Lower lobe of right lung (tissue), 2 donors: ENCODE measurements around the gene ENO1. TPM values are rescaled to one million over a fixed set of nuclear protein-coding genes. Genes with fewer than 3 reads are reported as not detected.

ENCODE experiments used
- ATAC-seq, 2 donors: fragments of 200-7000 bp; cut with Tn5 transposase; one replicate each; pipeline ENCODE4 v1.9.1; 2020 to 2022; ENCODE audit warnings: mild to moderate bottlenecking in 2 of 2, moderate library complexity in 2 of 2
- DNase-seq: peaks from one replicate; pipeline ENCODE4 v3.0.0-alpha.2; 2020
- H3K27ac ChIP-seq: fragments of 200-600 bp; one replicate; pipeline ENCODE4 v1.8.0; 2022
- H3K27me3 ChIP-seq: fragments of 200-600 bp; one replicate; pipeline ENCODE4 v1.8.0; 2022; ENCODE audit warnings: low read depth
- H3K36me3 ChIP-seq: fragments of 200-600 bp; one replicate; pipeline ENCODE4 v1.8.0; 2022; ENCODE audit warnings: mild to moderate bottlenecking
- H3K4me1 ChIP-seq: fragments of 200-600 bp; one replicate; pipeline ENCODE4 v1.8.0; 2022
- H3K4me3 ChIP-seq: fragments of 200-600 bp; one replicate; pipeline ENCODE4 v1.8.0; 2022; ENCODE audit warnings: mild to moderate bottlenecking
- H3K9me3 ChIP-seq: fragments of 200-600 bp; one replicate; pipeline ENCODE4 v1.8.0; 2022
- intact Hi-C: fragments of 100-400 bp; cut with DNase I; formaldehyde crosslinking; loops from one replicate; pipeline ENCODE4 v1.11.0; 2022
- total RNA-seq: library from RNA; stranded (reverse); fragmentation: NEBNext Ultra II Directional; extraction: Animal tissue kit (Norgen Biotek cat#: 25700); gene quantifications from one replicate; pipeline ENCODE4 v1.2.1, GENCODE V29; 2021
- TF ChIP-seq, protein P1 (sequence below): fragments of 200-600 bp; IDR thresholded peaks from one replicate; pipeline ENCODE4 v1.8.0; 2022; ENCODE audit warnings: antibody characterized with exemption, mild to moderate bottlenecking
- donor health status: DM: no; HTN: yes; CAD: no; lungs with severe emphysema.

ENO1 gene
- total RNA-seq, 1 donor from 2014 or later, result 580 TPM

DNA sequence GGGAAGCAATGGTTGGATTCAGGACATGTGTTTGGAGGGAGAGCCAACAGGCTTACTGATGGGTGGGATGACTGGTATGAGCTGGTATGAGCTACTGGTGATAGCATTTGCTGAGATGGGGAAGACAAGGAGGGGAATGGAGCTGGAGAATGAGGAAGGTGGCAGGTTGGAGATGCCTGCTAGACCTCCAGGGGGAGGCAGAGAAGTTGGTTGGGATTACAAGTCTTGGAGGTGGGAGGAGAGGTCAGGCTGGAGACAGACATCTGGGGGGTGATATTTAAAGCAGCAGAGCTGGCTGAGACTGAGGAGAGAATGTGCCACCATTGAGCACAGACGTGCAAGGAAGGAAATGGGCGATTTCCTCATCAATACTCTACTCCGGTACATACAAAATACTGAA, 31.8 kb upstream of the ENO1 start:
- intact Hi-C loops, result loop anchor here (10.0 kb wide), 1 partner anchor 74 kb away; no protein-coding TSS in a partner anchor
- Histone ChIP-seq H3K27me3 (no peaks in the 10 kb centered on the region), H3K9me3 (no peaks in the 10 kb centered on the region), H3K4me1 (no peaks in the 10 kb centered on the region), H3K36me3 (no peaks in the 10 kb centered on the region), H3K27ac (no peak overlapping the region), H3K4me3 (no peak overlapping the region)
- ATAC-seq, result no peak
- no peak for DNase-seq
- TF ChIP-seq, protein P1, sequence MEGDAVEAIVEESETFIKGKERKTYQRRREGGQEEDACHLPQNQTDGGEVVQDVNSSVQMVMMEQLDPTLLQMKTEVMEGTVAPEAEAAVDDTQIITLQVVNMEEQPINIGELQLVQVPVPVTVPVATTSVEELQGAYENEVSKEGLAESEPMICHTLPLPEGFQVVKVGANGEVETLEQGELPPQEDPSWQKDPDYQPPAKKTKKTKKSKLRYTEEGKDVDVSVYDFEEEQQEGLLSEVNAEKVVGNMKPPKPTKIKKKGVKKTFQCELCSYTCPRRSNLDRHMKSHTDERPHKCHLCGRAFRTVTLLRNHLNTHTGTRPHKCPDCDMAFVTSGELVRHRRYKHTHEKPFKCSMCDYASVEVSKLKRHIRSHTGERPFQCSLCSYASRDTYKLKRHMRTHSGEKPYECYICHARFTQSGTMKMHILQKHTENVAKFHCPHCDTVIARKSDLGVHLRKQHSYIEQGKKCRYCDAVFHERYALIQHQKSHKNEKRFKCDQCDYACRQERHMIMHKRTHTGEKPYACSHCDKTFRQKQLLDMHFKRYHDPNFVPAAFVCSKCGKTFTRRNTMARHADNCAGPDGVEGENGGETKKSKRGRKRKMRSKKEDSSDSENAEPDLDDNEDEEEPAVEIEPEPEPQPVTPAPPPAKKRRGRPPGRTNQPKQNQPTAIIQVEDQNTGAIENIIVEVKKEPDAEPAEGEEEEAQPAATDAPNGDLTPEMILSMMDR, result no peak

GRCh38 chr1:8908388-8909151, 30.1 kb upstream of the ENO1 start:
- no peak for ATAC-seq
- H3K4me1 ChIP-seq, result peaks cover 12% of the 10 kb centered on the region
- intact Hi-C loops, result no loop called here
- no peaks in the 10 kb centered on the region for H3K9me3 ChIP-seq
- no peak overlapping the region for H3K4me3 ChIP-seq
- TF ChIP-seq, protein P1, result no peak
- no peaks in the 10 kb centered on the region for H3K27me3 ChIP-seq
- no peak for DNase-seq
- H3K27ac ChIP-seq, result no peak overlapping the region
- H3K36me3 ChIP-seq, result no peaks in the 10 kb centered on the region

DNA sequence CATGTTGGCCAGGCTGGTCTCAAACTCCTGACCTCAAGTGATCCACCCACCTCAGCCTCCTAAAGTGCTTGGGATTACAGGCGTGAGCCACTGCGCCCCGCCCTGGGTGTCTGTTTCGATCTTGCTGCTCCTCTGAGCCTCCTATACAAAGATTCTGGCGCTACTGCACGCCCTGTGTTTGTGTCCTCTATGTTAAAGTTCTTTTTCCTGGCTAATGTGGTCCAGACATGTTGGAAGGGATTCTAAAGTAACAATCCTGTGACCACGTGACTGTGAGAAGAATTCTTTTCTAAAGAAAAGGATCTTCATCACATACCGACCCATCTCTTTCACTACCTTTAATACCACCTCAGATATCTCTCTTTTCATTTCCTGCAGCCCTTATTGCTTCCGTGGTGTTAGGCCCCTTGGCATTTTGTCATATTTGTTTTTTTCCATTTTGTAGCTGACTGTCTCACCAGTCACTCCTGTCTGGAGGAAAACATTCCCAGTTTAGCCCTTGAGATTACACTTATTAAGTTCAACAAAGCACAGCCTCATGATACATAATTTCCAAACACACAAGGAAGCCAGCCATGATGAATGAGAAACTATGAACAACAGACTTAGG, 27.2 kb upstream of the ENO1 start:
- Histone ChIP-seq H3K4me3 (no peak overlapping the region), H3K4me1 (peaks cover 14% of the 10 kb centered on the region), H3K36me3 (no peaks in the 10 kb centered on the region), H3K27ac (no peak overlapping the region), H3K9me3 (no peaks in the 10 kb centered on the region), H3K27me3 (no peaks in the 10 kb centered on the region)
- intact Hi-C loops, result no loop called here
- no peak for ATAC-seq
- no peak for DNase-seq
- TF ChIP-seq, protein P1, result no peak

GRCh38 chr1:8903908-8904650, 25.6 kb upstream of the ENO1 start:
- intact Hi-C loops, result no loop called here
- Histone ChIP-seq H3K27ac (peak overlapping the region; percentile 43), H3K36me3 (no peaks in the 10 kb centered on the region), H3K4me1 (peaks cover 14% of the 10 kb centered on the region), H3K9me3 (no peaks in the 10 kb centered on the region), H3K4me3 (no peak overlapping the region), H3K27me3 (no peaks in the 10 kb centered on the region)
- ATAC-seq, result peak; percentile 85 to 88
- DNase-seq, result no peak
- TF ChIP-seq, protein P1, result no peak

- DNase-seq (no peak), ATAC-seq (peak in 1 of 2 donors; percentile 9)
- Histone ChIP-seq H3K9me3 (no peaks in the 10 kb centered on the region), H3K4me3 (no peak overlapping the region), H3K4me1 (peaks cover 14% of the 10 kb centered on the region), H3K27ac (peak overlapping the region; percentile 43), H3K36me3 (no peaks in the 10 kb centered on the region), H3K27me3 (no peaks in the 10 kb centered on the region)
- TF ChIP-seq, protein P1, result no peak
- intact Hi-C loops, result no loop called here
Observed at GRCh38 chr1:8903410-8903809, 24.9 kb upstream of the ENO1 start.
